ENCODE measurements around the gene GALNT10. TPM values are rescaled to one million over a fixed set of nuclear protein-coding genes. Genes with fewer than 3 reads are reported as not detected.

GALNT10 gene
- total RNA-seq, 1 donor from 2014 or later, result 10.2 TPM

DNA sequence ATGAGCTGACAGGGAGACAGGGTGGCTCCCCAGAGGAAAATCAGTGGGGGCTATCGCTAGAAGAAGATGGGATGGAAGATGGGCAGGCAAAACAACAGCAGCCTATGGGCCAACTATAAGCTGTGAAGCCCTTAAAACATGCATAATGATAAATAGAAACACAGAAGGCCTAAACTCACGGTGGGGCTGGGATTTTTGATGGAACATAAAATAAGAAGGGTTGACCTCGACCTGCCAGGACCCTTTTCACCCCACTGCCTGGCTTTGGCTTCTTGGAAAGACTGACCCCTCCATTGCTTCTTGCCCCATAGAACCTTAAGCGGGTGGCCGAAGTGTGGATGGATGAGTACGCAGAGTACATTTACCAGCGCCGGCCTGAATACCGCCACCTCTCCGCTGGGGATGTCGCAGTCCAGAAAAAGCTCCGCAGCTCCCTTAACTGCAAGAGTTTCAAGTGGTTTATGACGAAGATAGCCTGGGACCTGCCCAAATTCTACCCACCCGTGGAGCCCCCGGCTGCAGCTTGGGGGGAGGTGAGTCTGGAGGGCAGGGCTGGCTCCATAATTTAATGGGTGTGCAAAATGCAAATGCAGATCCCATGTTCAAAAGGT is 218.8 kb downstream of the GALNT10 start:
- Histone ChIP-seq H3K27me3 (peaks cover 7% of the 10 kb centered on the region), H3K9me3 (ENCODE audit: low read depth) (no peaks in the 10 kb centered on the region), H3K36me3 (no peaks in the 10 kb centered on the region), H3K79me2 (ENCODE audit: low read depth) (no peaks in the 10 kb centered on the region), H3K9ac (no peak overlapping the region), H3K4me1 (peaks cover 7% of the 10 kb centered on the region), H3K4me3 (no peak overlapping the region), H2AFZ (replicated peaks) (no peak overlapping the region), H3F3A (ENCODE audit: low read depth) (peaks cover 7% of the 10 kb centered on the region), H4K20me1 (ENCODE audit: low read depth) (peaks cover 4% of the 10 kb centered on the region), H3K4me2 (no peak overlapping the region), H3K27ac (no peak overlapping the region)
- Mint-ChIP-seq H3K36me3 (peaks cover 21% of the 10 kb centered on the region), H3K27ac (no peak overlapping the region), H3K27me3 (ENCODE audit: insufficient read depth, low read depth) (peaks cover 2% of the 10 kb centered on the region), H3K4me3 (no peak overlapping the region), H3K4me1 (peaks cover 9% of the 10 kb centered on the region), H3K9me3 (no peaks in the 10 kb centered on the region)
- TF ChIP-seq EZH2phosphoT487 (IDR thresholded peaks at IDR 0.05) (no peak), EZH2 (IDR thresholded peaks at IDR 0.05) (no peak)
- TF ChIP-seq, protein P1, sequence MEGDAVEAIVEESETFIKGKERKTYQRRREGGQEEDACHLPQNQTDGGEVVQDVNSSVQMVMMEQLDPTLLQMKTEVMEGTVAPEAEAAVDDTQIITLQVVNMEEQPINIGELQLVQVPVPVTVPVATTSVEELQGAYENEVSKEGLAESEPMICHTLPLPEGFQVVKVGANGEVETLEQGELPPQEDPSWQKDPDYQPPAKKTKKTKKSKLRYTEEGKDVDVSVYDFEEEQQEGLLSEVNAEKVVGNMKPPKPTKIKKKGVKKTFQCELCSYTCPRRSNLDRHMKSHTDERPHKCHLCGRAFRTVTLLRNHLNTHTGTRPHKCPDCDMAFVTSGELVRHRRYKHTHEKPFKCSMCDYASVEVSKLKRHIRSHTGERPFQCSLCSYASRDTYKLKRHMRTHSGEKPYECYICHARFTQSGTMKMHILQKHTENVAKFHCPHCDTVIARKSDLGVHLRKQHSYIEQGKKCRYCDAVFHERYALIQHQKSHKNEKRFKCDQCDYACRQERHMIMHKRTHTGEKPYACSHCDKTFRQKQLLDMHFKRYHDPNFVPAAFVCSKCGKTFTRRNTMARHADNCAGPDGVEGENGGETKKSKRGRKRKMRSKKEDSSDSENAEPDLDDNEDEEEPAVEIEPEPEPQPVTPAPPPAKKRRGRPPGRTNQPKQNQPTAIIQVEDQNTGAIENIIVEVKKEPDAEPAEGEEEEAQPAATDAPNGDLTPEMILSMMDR (IDR thresholded peaks at IDR 0.05), result no peak
- DNase-seq (ENCODE audit: low spot score), result no peak

DNA sequence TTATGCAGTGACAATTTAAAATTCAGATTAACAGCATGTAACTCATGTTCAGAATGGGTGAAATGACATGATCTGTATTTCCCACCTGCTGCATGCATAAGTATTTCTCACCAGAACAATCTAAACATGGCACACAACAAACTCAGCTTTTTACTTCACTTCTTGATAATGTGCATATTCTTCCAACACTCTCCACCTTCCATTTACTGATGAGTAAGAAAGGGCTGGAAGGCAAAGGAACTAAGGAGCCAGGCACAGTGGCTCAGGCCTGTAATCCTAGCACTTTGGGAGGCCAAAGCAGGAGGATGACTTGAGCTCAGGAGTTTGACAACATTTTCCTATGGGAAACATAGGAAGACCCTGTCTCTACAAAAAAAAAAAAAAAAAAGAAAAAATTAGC is 219.5 kb downstream of the GALNT10 start:
- Histone ChIP-seq H3K9ac (no peak overlapping the region), H3K27ac (no peak overlapping the region), H3K27me3 (peaks cover 7% of the 10 kb centered on the region), H2AFZ (replicated peaks) (no peak overlapping the region), H3K4me3 (no peak overlapping the region), H3K9me3 (ENCODE audit: low read depth) (no peaks in the 10 kb centered on the region), H3K4me1 (peaks cover under 1% of the 10 kb centered on the region), H3K36me3 (no peaks in the 10 kb centered on the region), H3K4me2 (no peak overlapping the region), H3K79me2 (ENCODE audit: low read depth) (no peaks in the 10 kb centered on the region), H3F3A (ENCODE audit: low read depth) (peaks cover under 1% of the 10 kb centered on the region), H4K20me1 (ENCODE audit: low read depth) (no peaks in the 10 kb centered on the region)
- peaks cover 22% of the 10 kb centered on the region for H3K36me3 Mint-ChIP-seq
- no peak overlapping the region for H3K4me3 Mint-ChIP-seq
- TF ChIP-seq EZH2 (IDR thresholded peaks at IDR 0.05) (no peak), EZH2phosphoT487 (IDR thresholded peaks at IDR 0.05) (no peak)
- TF ChIP-seq, protein P1 (IDR thresholded peaks at IDR 0.05), result no peak
- no peaks in the 10 kb centered on the region for H3K9me3 Mint-ChIP-seq
- H3K4me1 Mint-ChIP-seq, result peaks cover 4% of the 10 kb centered on the region
- H3K27me3 Mint-ChIP-seq (ENCODE audit: insufficient read depth, low read depth), result peaks cover 2% of the 10 kb centered on the region
- no peak overlapping the region for H3K27ac Mint-ChIP-seq
- no peak for DNase-seq (ENCODE audit: low spot score)

DNA sequence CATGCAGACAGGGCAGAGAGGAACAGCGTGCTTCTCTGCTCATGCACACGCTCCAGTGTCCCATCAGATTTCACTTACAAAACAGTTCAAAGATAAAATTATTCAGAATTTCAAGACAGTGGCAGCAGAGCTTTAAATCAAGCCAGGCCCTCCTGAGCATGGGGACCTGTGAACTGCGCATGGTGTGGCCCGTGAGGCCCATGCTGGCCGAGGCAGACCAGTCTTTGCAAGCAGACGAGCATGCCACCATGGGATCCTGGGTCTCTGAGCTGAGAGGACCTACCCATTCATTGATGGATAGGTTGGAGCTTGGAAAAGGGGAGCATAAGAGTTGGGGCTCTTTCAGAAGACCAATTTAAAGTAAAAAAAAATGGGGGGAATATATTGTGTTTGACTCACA is 220.3 kb downstream of the GALNT10 start:
- Mint-ChIP-seq H3K9me3 (no peaks in the 10 kb centered on the region), H3K27me3 (ENCODE audit: insufficient read depth, low read depth) (peaks cover 2% of the 10 kb centered on the region), H3K36me3 (peaks cover 23% of the 10 kb centered on the region), H3K27ac (no peak overlapping the region), H3K4me3 (no peak overlapping the region), H3K4me1 (no peaks in the 10 kb centered on the region)
- Histone ChIP-seq H3K79me2 (ENCODE audit: low read depth) (no peaks in the 10 kb centered on the region), H4K20me1 (ENCODE audit: low read depth) (no peaks in the 10 kb centered on the region), H3K4me3 (no peak overlapping the region), H3K27me3 (peaks cover 2% of the 10 kb centered on the region), H3K9ac (no peak overlapping the region), H3K4me1 (no peaks in the 10 kb centered on the region), H3K27ac (no peak overlapping the region), H3K9me3 (ENCODE audit: low read depth) (no peaks in the 10 kb centered on the region), H3K36me3 (no peaks in the 10 kb centered on the region), H3K4me2 (no peak overlapping the region), H3F3A (ENCODE audit: low read depth) (no peaks in the 10 kb centered on the region), H2AFZ (replicated peaks) (no peak overlapping the region)
- no peak for DNase-seq (ENCODE audit: low spot score)
- TF ChIP-seq, protein P1 (IDR thresholded peaks at IDR 0.05), result no peak
- TF ChIP-seq EZH2 (IDR thresholded peaks at IDR 0.05) (no peak), EZH2phosphoT487 (IDR thresholded peaks at IDR 0.05) (no peak)
